IgD-negative memory B cell (primary cell): ENCODE measurements around the gene CRKL. TPM values are rescaled to one million over a fixed set of nuclear protein-coding genes. Genes with fewer than 3 reads are reported as not detected.
"Not testable (repeated sequence)": the region's sequence is repeated elsewhere in the genome, so short reads cannot be mapped to it uniquely, and the experiment has no call there.

Experiments used
- H3K27ac Mint-ChIP-seq, 3 donors: one replicate each; pipeline ENCODE4 v1.8.0; 2020 to 2022; ENCODE audit warnings: mild to moderate bottlenecking in 3 of 3, mixed read lengths in 3 of 3, moderate library complexity in 1 of 3
- H3K27me3 Mint-ChIP-seq: one replicate; pipeline ENCODE4 v1.8.0; 2021; ENCODE audit warnings: mixed read lengths
- H3K36me3 Mint-ChIP-seq: one replicate; pipeline ENCODE4 v1.8.0; 2020; ENCODE audit warnings: mild to moderate bottlenecking, mixed read lengths
- H3K4me1 Mint-ChIP-seq, 3 donors: one replicate each; pipeline ENCODE4 v1.8.0; 2020 to 2022; ENCODE audit warnings: mixed read lengths in 3 of 3, mild to moderate bottlenecking in 1 of 3
- H3K4me3 Mint-ChIP-seq, 4 donors: one replicate each; pipeline ENCODE4 v1.8.0; 2020 to 2022; ENCODE audit warnings: mild to moderate bottlenecking in 4 of 4, mixed read lengths in 4 of 4, moderate library complexity in 3 of 4
- H3K9me3 Mint-ChIP-seq, 3 donors: one replicate each; pipeline ENCODE4 v1.8.0; 2020 to 2021; ENCODE audit warnings: mixed read lengths in 3 of 3, mild to moderate bottlenecking in 1 of 3
- polyA plus RNA-seq: library from polyadenylated mRNA; unstranded; fragments of 300-500 nt; fragmentation: Illumina TruSeq; gene quantifications from one replicate; pipeline ENCODE4 v1.2.3, GENCODE V29; 2021

The CRKL gene
- polyA plus RNA-seq, 1 donor from 2014 or later, result 47.2 TPM

GRCh38 chr22:20972014-20972694 lies 54.9 kb downstream of the CRKL start:
- Mint-ChIP-seq H3K4me3 (peak overlapping the region in 2 of 4 donors; percentile 43 to 72), H3K27ac (peak overlapping the region in 2 of 3 donors; percentile 53 to 74), H3K4me1 (peaks cover 11 to 16% (median 15%) of the 10 kb centered on the region in 3 donors)
- H3K9me3 Mint-ChIP-seq, H3K36me3 Mint-ChIP-seq, H3K27me3 Mint-ChIP-seq: not testable (repeated sequence)

GRCh38 chr22:20972933-20973577 lies 55.8 kb downstream of the CRKL start:
- H3K27ac Mint-ChIP-seq, result no peak overlapping the region
- H3K4me3 Mint-ChIP-seq, result no peak overlapping the region
- peaks cover 3% of the 10 kb centered on the region for H3K36me3 Mint-ChIP-seq
- H3K27me3 Mint-ChIP-seq, result peaks cover 2% of the 10 kb centered on the region
- H3K9me3 Mint-ChIP-seq, result no peaks in the 10 kb centered on the region
- H3K4me1 Mint-ChIP-seq, result peaks cover 11 to 13% (median 13%) of the 10 kb centered on the region in 3 donors

DNA sequence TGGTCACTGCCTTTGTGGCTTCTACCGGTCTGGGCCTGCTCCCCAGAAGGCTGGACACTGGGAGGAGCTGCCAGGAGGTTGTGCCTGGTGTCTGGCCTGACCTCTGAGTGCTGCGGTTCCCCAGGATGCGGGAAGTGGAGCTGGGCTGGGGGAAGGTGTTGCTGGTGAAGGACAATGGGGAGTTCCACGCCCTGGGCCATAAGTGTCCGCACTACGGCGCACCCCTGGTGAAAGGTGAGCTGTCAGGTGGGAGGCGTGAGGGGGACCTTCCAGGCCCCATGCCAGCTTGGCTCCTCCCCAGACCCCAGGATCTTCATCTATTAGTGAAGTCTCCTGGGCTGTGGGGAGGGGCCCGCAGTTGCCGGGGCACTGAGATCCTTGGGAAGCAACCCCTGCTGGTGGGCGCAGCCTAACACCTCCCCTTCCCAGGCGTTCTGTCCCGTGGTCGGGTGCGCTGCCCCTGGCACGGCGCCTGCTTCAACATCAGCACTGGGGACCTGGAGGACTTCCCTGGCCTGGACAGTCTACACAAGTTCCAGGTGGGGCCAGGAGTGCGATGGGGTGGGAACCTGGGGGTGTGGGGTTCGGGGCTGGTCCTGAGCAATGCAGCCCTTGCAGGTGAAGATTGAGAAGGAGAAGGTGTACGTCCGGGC lies 56.6 kb downstream of the CRKL start:
- Mint-ChIP-seq H3K9me3 (peaks cover 0 to 4% (median 0%) of the 10 kb centered on the region in 3 donors), H3K27me3 (peaks cover 2% of the 10 kb centered on the region), H3K36me3 (peaks cover 3% of the 10 kb centered on the region), H3K4me3 (no peak overlapping the region), H3K27ac (no peak overlapping the region), H3K4me1 (peaks cover 5 to 8% (median 7%) of the 10 kb centered on the region in 3 donors)

GRCh38 chr22:20974336-20974955 lies 57.2 kb downstream of the CRKL start:
- H3K4me3 Mint-ChIP-seq, result no peak overlapping the region
- H3K27ac Mint-ChIP-seq, result no peak overlapping the region
- peaks cover 3% of the 10 kb centered on the region for H3K27me3 Mint-ChIP-seq
- H3K4me1 Mint-ChIP-seq, result peaks cover 7 to 12% (median 10%) of the 10 kb centered on the region in 3 donors
- peaks cover 0 to 8% (median 2%) of the 10 kb centered on the region in 3 donors for H3K9me3 Mint-ChIP-seq
- H3K36me3 Mint-ChIP-seq, result peaks cover 3% of the 10 kb centered on the region

DNA sequence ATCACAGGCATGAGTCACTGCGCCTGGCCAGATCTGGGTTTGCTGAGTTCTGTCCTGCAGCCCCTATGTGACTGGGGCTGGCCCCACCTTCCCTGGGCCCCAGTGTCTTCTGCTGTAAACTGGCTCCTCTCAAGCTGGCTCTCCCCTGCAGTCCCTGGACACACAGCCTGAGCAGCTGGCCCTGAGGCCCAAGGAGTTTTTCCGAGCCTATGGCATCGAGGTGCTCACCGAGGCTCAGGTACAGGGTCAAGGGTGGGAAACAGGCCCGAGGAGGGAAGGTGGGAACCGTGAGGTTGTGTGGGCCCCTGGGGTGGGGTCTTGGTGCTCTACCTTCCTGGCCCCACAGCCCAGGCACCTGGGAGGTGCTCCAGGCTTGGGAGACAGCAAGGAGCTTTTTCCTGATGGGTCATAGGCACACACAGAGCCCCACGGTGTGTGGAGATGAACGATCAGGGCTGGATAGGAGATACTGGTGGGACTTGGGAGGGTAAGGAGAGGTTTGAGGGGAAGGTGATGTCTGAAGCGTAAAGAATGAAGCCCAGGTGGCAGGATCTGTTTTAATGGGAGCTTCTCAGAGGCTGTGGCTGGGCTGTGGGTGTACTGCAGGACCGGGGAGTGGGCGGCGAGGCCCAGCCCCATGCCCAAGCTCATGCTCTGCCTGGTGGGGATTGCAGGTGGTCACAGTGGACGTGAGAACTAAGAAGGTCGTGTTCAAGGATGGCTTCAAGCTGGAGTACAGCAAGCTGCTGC lies 58.5 kb downstream of the CRKL start:
- H3K27ac Mint-ChIP-seq, result peak overlapping the region in 1 of 3 donors; percentile 25
- peaks cover 13 to 15% (median 14%) of the 10 kb centered on the region in 3 donors for H3K4me1 Mint-ChIP-seq
- peaks cover 3% of the 10 kb centered on the region for H3K36me3 Mint-ChIP-seq
- H3K4me3 Mint-ChIP-seq, result peak overlapping the region in 1 of 4 donors; percentile 63
- H3K9me3 Mint-ChIP-seq, result peaks cover 0 to 8% (median 2%) of the 10 kb centered on the region in 3 donors
- H3K27me3 Mint-ChIP-seq, result peaks cover 3% of the 10 kb centered on the region

GRCh38 chr22:20976291-20976877 lies 59.2 kb downstream of the CRKL start:
- H3K27ac Mint-ChIP-seq, result peak overlapping the region in 1 of 3 donors; percentile 25
- no peak overlapping the region for H3K4me3 Mint-ChIP-seq
- H3K4me1 Mint-ChIP-seq, result peaks cover 16 to 21% (median 17%) of the 10 kb centered on the region in 3 donors
- H3K27me3 Mint-ChIP-seq, result peaks cover 3% of the 10 kb centered on the region
- H3K36me3 Mint-ChIP-seq, result peaks cover 3% of the 10 kb centered on the region
- peaks cover 0 to 8% (median 2%) of the 10 kb centered on the region in 3 donors for H3K9me3 Mint-ChIP-seq

- H3K4me3 Mint-ChIP-seq, result peak overlapping the region in 2 of 4 donors; percentile 35 to 38
- H3K9me3 Mint-ChIP-seq, result peaks cover 0 to 8% (median 2%) of the 10 kb centered on the region in 3 donors
- peaks cover 3% of the 10 kb centered on the region for H3K27me3 Mint-ChIP-seq
- peaks cover 17 to 22% (median 21%) of the 10 kb centered on the region in 3 donors for H3K4me1 Mint-ChIP-seq
- H3K27ac Mint-ChIP-seq, result no peak overlapping the region
- peaks cover 3% of the 10 kb centered on the region for H3K36me3 Mint-ChIP-seq
These were observed 59.8 kb downstream of the CRKL start for GRCh38 chr22:20977019-20977418.

DNA sequence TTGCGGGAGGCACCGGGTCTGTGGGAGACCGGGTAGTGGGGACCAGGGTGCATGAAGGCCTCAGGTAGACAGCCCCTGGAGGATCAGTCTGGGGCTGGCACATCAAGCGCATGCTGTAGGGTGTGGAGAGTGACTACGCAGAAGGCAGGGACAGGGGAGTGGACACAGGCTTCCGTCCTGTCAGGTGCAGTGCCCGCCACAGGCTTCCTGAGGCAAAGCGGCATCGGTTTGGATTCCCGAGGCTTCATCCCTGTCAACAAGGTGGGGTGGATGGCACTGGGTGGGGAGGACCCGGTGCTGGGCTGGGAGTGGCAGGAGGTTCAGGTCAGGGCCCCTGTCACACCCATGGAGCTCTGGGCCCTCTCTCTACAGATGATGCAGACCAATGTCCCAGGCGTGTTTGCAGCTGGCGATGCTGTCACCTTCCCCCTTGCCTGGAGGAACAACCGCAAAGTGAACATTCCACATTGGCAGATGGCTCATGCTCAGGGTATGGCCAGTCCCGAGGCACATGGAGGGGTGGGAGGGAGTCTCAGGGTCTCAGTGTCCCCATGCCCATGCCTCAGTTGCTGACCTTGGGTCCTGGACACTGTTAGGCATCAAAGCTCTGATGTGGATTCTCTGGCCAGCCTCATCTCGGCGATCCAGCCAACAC lies 60.4 kb downstream of the CRKL start:
- Mint-ChIP-seq H3K27ac (no peak overlapping the region), H3K4me3 (peak overlapping the region in 2 of 4 donors; percentile 35 to 38), H3K9me3 (peaks cover 0 to 8% (median 2%) of the 10 kb centered on the region in 3 donors)

DNA sequence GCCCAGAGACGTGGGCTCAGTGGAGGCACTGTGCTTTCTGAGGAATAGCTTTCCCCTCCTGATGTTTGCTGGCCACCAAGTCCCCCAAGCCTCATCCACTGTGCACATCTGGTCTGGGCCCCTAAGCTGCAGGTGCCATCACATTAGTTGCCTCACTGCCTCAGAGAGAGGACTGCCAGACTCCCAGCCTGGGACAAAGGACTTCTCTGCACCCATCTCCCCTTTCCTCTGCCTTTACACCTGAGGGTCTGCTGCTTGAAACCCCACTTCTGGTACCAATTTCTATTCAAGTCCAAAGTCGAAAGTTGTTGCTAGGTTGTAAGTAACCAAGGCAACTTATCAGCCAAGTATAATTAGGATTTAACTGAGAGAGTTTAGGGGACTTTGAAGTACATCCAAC lies 61.2 kb downstream of the CRKL start:
- Mint-ChIP-seq H3K27me3 (peaks cover 3% of the 10 kb centered on the region), H3K4me3 (peak overlapping the region in 1 of 4 donors; percentile 97), H3K36me3 (peaks cover 3% of the 10 kb centered on the region), H3K9me3 (peaks cover 0 to 8% (median 2%) of the 10 kb centered on the region in 3 donors), H3K27ac (no peak overlapping the region), H3K4me1 (peaks cover 21 to 24% (median 22%) of the 10 kb centered on the region in 3 donors)

More for the DNA sequence above, 60.4 kb downstream of the CRKL start:
- Mint-ChIP-seq H3K36me3 (peaks cover 3% of the 10 kb centered on the region), H3K4me1 (peaks cover 15 to 19% (median 19%) of the 10 kb centered on the region in 3 donors), H3K27me3 (peaks cover 3% of the 10 kb centered on the region)

DNA sequence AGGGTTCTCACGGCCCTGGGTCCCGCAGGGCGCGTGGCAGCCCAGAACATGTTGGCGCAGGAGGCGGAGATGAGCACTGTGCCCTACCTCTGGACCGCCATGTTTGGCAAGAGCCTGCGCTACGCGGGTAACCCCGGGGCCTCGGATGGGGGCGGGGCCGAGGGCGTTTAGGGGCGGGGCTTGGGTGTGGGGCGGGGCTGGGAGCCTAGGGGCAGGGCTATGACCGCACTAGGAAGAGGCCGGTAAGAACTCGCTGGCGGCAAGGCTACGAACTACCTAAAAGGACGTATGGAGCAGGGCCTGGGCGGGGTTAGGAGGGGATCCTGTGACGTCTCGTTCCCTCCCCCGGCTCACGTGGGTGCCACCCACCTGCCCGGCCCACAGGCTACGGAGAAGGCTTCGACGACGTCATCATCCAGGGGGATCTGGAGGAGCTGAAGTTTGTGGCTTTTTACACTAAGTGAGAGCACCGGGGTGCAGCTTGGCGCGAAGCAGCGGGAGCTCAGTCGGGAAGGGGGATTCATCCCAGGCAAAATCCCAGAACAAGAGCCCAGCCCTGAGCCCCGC lies 62.1 kb downstream of the CRKL start:
- H3K4me1 Mint-ChIP-seq, result peaks cover 22 to 28% (median 27%) of the 10 kb centered on the region in 3 donors
- peak overlapping the region; percentile 58 to 97 (median 84) for H3K4me3 Mint-ChIP-seq
- peaks cover 1% of the 10 kb centered on the region for H3K27me3 Mint-ChIP-seq
- H3K27ac Mint-ChIP-seq, result peak overlapping the region in 2 of 3 donors; percentile 65 to 73
- peaks cover 0 to 8% (median 2%) of the 10 kb centered on the region in 3 donors for H3K9me3 Mint-ChIP-seq
- H3K36me3 Mint-ChIP-seq, result peaks cover 3% of the 10 kb centered on the region

- Mint-ChIP-seq H3K27ac (peak overlapping the region; percentile 63 to 96 (median 65)), H3K4me1 (peaks cover 22 to 28% (median 27%) of the 10 kb centered on the region in 3 donors), H3K9me3 (peaks cover 0 to 8% (median 2%) of the 10 kb centered on the region in 3 donors), H3K27me3 (peaks cover 1% of the 10 kb centered on the region), H3K36me3 (peaks cover 3% of the 10 kb centered on the region), H3K4me3 (peak overlapping the region in 3 of 4 donors; percentile 20 to 97 (median 63))
These were observed 62.8 kb downstream of the CRKL start for GRCh38 chr22:20979940-20980453.

DNA sequence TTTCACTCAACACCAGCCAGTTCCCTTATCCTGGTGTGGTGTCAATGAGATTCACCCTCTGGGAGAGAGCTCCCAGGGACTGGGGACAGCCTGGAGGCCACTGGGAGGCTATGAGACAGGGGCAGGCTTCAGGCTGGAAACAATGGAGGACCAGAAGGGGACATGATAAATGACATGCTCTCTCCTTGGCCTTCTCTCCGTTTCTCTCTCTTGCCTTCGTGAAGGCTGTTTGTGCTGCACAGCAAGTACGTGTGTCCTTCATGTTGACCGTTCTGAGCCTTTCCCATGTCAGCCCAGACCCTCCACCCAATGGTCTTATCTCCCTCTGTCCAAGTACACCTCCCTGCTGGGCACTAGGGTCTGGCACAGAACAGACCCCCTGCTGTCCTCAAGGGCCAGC lies 63.3 kb downstream of the CRKL start:
- H3K4me1 Mint-ChIP-seq, result peaks cover 22 to 28% (median 27%) of the 10 kb centered on the region in 3 donors
- H3K9me3 Mint-ChIP-seq, result peaks cover 0 to 8% (median 2%) of the 10 kb centered on the region in 3 donors
- peaks cover 3% of the 10 kb centered on the region for H3K36me3 Mint-ChIP-seq
- H3K27ac Mint-ChIP-seq, result peak overlapping the region in 2 of 3 donors; percentile 30 to 96
- H3K27me3 Mint-ChIP-seq, result peaks cover 1% of the 10 kb centered on the region
- H3K4me3 Mint-ChIP-seq, result peak overlapping the region in 3 of 4 donors; percentile 63 to 98 (median 97)
